ENCODE data around the gene SDK1. TPM values are rescaled to one million over a fixed set of nuclear protein-coding genes. Genes with fewer than 3 reads are reported as not detected.

The SDK1 gene
- total RNA-seq, 6 experiments from 2014 or later: not detected

GRCh38 chr7:3649250-3649649 is 348.2 kb downstream of the SDK1 start:
- Mint-ChIP-seq H3K27me3 (ENCODE audit: insufficient read depth) (no peaks in the 10 kb centered on the region; the same call in 1 of the 2 replicates), H3K9me3 (peaks cover 59% of the 10 kb centered on the region), H3K4me3 (no peak overlapping the region), H3K4me1 (ENCODE audit: low read depth) (no peaks in the 10 kb centered on the region), H3K36me3 (ENCODE audit: low read depth) (0 out of 2 replicates have a peak, but pooled peaks cover 10% of the 10 kb centered on the region), H3K27ac (no peak overlapping the region)
- TF ChIP-seq CTCF (IDR thresholded peaks at IDR 0.05): no peak
- no peak for DNase-seq

GRCh38 chr7:3649678-3650440 is 348.8 kb downstream of the SDK1 start:
- Mint-ChIP-seq H3K4me1 (ENCODE audit: low read depth) (no peaks in the 10 kb centered on the region), H3K9me3 (peaks cover 64% of the 10 kb centered on the region), H3K4me3 (no peak overlapping the region), H3K27me3 (ENCODE audit: insufficient read depth) (no peaks in the 10 kb centered on the region; the same call in 1 of the 2 replicates), H3K27ac (no peak overlapping the region), H3K36me3 (ENCODE audit: low read depth) (0 out of 2 replicates have a peak, but pooled peaks cover 10% of the 10 kb centered on the region)
- TF ChIP-seq CTCF (IDR thresholded peaks at IDR 0.05): no peak
- no peak for DNase-seq

- no peak for TF ChIP-seq CTCF (IDR thresholded peaks at IDR 0.05)
- peaks cover 65% of the 10 kb centered on the region for H3K9me3 Mint-ChIP-seq
- H3K27ac Mint-ChIP-seq: no peak overlapping the region
- H3K4me3 Mint-ChIP-seq: no peak overlapping the region
- no peak for DNase-seq
- no peaks in the 10 kb centered on the region; the same call in 1 of the 2 replicates for H3K27me3 Mint-ChIP-seq (ENCODE audit: insufficient read depth)
- H3K36me3 Mint-ChIP-seq (ENCODE audit: low read depth): 0 out of 2 replicates have a peak, but pooled peaks cover 10% of the 10 kb centered on the region
- no peaks in the 10 kb centered on the region for H3K4me1 Mint-ChIP-seq (ENCODE audit: low read depth)
Observed at GRCh38 chr7:3650844-3651243, 349.8 kb downstream of the SDK1 start.

- Mint-ChIP-seq H3K4me3 (no peak overlapping the region), H3K9me3 (peaks cover 81% of the 10 kb centered on the region), H3K27ac (no peak overlapping the region), H3K4me1 (ENCODE audit: low read depth) (no peaks in the 10 kb centered on the region), H3K36me3 (ENCODE audit: low read depth) (0 out of 2 replicates have a peak, but pooled peaks cover 10% of the 10 kb centered on the region), H3K27me3 (ENCODE audit: insufficient read depth) (no peaks in the 10 kb centered on the region; the same call in 1 of the 2 replicates)
- TF ChIP-seq CTCF (IDR thresholded peaks at IDR 0.05): no peak
- DNase-seq: no peak
Observed at GRCh38 chr7:3655635-3656034, 354.6 kb downstream of the SDK1 start.

- Mint-ChIP-seq H3K27ac (no peak overlapping the region), H3K4me3 (no peak overlapping the region), H3K27me3 (ENCODE audit: insufficient read depth) (no peaks in the 10 kb centered on the region), H3K36me3 (ENCODE audit: low read depth) (0 out of 2 replicates have a peak, but pooled peaks cover 10% of the 10 kb centered on the region), H3K4me1 (ENCODE audit: low read depth) (no peaks in the 10 kb centered on the region), H3K9me3 (peaks cover 70% of the 10 kb centered on the region)
- no peak for TF ChIP-seq CTCF (IDR thresholded peaks at IDR 0.05)
- no peak for DNase-seq
Observed at GRCh38 chr7:3657206-3657605, 356.2 kb downstream of the SDK1 start.
